GOT3 (cell line): Measurements from ENCODE around the gene SETD7.

Source experiments
- DNase-seq: peaks from one replicate; lab custom pipeline; 2025; ENCODE audit warnings: mixed read lengths; lab: John Stamatoyannopoulos, UW

The SETD7 gene

DNA sequence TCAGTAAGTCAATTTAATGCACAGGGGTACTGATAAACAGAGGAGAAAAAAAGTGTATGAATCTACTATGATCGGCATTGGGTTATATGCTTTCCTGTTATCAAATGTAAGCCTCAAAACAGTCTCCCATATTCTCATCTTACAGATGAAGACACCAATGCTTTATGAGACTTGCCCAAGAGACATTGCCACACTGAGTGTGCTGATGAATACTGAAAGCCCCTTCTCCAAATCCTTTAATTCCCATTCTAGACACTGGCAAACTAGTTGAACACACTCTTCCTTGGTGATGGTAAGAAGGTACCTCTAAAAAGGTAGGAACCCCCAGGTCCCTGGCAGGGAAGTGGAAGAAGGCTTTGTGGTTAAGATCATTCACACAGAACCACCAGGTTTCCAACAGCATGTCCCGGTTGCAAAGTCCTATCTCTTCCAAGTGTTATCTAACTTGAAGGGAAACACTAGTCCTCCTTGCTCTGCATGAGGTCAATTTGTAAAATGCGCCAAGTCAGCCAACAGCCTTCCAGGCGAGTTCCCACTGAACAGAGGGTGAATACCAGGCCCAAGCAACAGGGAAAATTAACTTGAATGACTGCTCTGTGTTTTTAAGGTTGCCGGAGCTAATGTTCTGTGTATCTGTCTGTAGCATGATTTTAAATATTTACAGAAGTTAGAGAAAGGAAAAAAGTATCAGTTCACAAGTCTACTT lies 5.1 kb downstream of the SETD7 start:
- no peak for DNase-seq

DNA sequence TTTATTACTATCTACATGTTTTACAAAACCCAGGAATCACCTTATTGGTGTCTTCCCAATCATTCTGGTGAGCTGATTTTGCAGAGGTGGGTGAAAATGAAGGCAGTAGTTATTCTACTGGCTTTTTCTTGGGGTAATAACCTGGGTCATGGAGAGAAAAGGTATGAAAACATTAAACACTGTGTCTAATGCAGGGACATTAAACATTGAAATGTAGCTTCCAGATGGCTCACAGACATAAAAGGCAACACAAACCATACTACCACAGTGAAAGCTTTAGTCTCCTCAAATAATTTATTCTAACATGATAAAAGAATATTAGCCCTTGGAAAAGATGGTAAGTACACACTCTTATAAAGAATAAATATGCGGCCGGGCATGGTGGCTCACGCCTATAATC lies 8.0 kb downstream of the SETD7 start:
- DNase-seq = no peak

DNA sequence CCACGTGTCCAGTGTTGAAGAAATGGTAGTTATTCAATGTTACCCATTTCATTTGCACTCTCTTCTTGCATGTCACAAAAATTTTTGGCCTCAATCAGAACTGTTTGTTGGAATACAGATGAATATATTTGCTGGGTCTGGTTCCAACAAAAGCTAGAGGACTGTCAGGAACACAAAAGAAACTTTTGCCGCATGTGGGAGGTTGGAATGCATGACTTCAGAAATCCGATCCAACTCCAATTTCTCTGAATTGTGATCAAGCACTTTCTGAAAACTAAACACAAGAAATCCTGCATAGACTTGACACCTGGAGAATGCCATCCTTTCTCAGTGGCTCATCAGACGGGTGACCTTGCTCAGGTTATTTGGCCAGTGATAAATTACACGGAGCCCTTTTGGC lies 15.4 kb downstream of the SETD7 start:
- DNase-seq = no peak

DNA sequence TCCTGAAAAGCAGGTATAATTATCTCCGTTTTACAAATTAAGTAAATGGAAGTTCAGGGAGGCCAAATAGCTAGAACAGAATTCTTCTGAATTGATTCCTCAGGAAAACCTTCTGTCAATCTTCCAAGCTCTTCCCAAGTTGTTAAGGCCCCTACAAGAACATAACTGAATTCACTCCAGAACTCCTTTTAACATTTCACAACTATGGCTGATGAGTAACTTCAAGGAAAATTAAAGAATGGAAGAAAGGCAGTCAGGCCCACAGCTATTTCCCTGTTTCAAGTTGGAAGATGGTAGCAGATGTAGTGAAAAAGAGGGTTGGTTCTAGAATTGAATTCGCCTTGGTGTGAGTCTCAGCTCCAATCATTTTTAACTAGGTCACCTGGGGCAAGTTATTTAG lies 15.9 kb downstream of the SETD7 start:
- DNase-seq = no peak

DNA sequence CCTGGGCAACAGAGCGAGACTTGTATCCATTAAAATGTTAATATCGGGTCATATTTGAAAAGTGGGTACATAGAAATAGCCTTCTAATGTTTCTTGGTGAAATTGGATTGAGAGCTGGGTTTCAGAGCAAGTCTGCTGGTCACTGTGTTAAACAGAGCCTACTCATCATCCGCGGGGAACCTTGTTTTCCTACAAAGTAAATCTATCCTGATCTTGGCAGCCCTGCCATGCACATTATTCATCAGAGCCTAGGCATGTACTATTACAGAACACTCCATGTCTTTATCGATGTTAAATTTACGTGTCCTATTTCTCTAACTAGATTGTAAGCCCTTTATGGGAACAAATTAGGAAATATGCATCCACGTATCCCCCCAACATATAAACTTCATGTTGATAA lies 18.7 kb downstream of the SETD7 start:
- no peak for DNase-seq

DNA sequence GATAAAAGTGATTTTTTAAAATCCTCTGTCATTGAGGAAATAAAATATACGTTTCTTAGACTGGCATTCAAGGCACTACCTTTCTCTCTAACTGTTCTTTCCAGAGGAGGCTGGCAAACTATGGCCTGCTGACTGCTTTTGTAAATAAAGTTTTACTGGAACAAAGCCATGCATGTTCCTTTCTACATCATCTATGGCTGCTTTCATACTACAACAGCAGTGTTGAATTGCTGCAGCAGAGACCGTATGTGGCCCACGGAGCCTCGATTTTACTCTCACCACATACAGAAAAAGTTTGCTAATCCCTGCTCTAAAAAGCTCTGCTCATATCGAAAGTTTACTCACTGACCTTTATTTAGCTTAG lies 20.2 kb downstream of the SETD7 start:
- DNase-seq = no peak

DNA sequence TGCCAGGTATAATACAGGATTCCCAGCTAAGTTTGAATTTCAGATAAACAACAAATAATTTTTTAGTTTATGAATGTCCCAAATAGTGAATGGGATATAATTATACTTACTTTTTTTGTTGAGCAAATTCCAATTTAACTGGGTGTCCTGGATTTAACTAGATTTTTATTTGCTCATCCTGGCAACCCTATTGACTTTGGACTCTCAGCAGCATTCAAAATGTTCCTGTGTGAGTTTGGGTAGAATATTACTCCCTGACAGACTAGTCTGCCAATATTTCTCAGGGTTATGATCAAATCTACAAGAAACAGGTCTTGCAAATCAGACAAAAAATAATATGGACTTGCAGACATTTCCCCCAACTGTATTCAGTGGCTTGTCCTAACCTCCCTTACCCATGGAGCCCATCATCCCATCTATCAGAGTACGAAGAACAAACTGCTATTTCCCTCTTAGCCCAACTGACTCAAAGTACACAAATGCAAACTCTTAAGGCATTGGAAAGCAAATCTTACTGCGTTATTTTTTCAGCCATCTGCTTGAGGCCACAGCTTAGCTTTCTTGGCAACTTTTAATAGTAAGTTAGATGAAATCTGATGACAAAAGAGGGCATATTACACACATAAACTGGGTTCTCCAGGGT lies 20.7 kb downstream of the SETD7 start:
- DNase-seq = no peak

DNA sequence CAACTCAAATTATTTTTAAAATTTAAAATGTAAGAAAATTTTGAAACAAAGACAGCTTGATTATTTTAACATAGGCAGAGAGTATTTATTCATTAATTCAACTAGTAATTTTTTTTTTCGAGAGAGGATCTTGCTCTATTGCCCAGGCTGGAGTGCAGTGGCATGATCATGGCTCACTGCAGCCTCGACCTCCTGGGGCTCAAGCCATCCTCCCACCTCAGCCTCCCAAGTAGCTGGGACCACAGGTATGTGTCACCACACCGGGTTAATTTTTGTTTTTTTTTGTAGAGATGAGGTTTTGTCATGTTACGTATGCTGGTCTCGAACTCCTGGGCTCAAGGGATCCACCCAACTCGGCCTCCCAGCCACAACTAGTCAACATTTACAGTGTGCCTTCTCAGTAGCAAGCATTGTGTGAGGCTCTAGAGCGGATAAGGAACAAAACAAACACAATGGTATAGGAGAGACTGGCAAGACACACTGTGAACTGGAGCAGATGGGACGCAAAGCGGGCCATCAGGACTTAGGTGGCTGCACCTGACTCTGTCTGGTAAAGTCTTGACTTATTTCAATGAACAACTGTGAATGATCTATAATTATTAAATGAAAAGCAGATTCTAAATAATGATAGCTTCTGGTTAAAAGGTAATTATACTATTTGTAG lies 21.6 kb downstream of the SETD7 start:
- DNase-seq = no peak

DNA sequence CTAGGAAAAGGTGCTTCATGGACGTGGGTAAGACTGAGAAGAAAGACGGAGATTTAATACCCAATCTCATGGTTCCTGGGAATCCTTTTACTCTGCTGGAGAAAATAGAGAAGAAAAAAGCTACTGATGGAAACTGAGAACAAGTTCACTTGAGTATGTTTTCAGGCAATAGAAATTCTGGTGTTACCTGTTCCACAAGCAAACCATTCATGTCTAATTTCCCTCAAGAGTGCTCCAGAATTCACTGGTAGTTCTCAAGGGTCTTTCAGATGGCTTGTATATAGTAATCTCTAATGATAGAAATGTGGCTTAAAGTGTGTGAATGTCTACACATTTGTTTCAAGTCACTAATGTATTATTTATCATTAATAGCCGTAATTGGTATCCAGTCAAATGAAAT lies 22.5 kb downstream of the SETD7 start:
- no peak for DNase-seq

DNA sequence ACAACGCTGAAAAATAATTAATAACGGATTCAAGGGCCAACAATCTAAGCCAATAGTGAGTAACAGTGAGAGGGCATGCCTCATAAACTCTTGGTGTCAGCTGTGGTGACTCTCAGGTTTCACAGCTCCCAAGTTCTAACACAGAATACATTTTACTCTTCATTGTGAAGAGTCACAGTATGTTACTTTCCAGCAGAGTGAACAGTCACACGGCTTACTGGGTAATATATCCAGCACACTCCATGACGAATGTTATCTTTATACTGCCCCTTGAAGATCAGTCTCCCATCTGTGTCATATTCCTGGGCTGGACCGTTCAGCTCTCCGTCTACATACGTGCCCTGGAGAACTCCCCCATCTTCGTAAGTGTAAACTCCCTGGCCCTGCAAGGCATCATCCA lies 23.1 kb downstream of the SETD7 start:
- no peak for DNase-seq

DNA sequence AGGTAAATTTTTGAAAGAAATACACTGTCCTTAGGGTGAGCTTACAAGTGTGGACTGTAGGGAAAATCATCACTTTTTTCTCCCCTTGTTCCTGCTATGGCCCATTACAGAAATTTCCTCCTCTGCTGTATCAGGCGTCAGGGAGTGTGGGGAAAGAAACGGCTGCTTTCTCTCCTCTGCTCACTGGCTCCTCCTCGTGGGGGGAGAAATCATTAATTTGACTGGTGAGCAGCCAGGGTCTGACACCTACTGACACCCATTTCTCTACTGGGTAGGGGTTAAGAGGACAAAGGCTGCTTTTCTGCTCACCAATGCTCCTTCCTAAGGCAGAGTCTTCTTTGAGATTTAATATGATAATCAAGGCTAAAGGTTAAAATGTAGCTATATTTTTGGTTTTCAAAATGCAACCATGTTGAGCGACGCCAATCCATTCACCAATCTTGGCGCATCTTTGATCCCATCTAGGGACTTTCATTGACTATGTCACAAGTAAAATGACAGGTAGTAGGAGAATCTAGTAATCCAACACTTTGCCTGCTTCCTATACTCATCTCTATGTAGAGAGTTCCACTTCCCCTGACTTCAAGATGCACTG lies 25.1 kb downstream of the SETD7 start:
- no peak for DNase-seq

DNA sequence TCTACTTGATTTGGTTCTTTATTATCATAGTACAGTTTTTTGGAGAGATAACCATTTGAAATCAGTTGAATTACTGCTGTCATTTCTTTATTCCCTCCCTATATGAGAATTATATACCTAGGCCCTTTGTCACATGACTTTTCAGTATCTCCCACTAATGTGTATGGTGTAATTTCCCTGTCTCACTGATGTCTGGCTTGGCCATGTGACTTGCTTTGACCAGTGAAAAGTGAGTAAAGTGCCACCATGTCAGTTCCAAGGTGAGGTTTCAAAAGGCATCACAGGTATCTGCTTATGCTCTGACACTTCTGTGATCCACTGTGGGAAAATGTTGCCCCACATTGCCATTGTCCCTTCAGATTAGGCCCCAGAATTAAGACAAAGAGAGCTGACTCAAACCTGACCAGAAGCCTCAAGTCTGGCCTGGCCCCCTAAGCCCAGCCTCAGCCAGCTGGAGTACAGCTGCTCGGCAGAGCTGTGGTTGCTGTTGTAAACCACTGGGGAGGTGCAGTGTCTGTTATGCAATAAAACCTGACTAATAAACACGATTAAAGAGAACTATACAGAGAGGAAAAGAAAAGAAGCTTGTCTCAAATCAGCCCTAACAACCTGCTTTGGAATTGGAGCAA lies 27.5 kb downstream of the SETD7 start:
- DNase-seq = peak; percentile 0

DNA sequence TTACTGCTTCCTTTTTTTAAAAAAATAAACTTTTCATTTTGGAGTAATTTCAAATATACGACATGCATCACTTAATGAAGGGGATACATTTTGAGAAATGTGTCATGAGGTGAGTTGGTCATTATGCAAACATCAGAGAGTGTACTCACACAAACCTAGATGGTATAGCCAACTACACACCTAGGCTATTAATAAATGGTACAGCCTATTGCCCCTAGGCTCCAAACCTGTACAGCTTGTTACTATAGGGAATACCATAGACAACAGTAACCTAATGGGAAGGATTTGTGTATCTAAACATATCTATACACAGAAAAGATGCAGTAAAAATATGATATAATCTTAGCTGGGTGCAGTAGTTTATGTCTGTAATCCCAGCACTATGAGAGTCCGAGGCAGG lies 29.1 kb downstream of the SETD7 start:
- DNase-seq = no peak

DNA sequence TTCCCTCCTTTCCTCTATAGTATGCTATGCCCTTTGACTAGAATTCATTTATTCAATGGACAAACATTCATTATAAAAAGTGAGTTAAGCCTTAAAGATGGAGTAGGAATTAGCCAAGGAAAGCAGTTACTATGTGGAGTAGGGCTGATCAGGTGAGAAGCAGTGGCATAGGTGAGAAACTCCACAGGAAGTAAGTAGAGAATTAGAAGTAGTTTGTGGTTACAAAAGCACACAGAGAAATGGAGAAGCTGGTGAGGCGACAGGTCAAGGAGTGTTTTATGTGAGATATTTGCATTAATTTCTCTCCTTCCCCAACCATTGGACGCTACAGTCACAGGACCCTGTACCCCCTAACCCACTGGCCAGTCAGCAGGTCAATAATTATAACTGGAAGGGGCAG lies 30.6 kb downstream of the SETD7 start:
- no peak for DNase-seq

DNA sequence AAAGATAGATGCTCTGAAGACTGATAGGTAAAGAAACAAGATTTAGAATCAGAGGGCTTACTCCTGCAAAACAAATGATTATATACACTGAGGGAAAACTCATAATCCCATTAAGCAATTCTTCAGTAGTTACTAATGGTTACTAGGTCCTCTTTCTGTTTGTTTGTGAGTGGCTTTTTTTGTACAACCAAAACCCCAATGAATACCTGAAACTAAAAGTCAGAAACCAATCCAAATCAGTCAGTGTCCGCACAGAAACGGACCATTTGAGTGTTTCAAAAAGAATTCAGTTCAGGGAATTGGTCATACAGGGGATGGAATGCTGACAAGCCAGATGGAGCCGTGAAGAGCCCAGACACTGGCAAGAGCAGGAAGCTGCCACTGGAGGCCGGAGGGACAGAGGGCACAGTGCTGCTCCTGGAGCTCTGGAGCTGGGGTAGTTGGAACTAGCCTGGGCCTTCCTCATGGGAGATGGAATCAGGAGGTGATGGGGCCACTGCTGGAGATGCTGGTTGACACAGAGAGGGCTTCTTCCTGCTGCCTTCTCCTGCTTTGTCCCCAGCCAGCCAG lies 31.9 kb downstream of the SETD7 start:
- no peak for DNase-seq

DNA sequence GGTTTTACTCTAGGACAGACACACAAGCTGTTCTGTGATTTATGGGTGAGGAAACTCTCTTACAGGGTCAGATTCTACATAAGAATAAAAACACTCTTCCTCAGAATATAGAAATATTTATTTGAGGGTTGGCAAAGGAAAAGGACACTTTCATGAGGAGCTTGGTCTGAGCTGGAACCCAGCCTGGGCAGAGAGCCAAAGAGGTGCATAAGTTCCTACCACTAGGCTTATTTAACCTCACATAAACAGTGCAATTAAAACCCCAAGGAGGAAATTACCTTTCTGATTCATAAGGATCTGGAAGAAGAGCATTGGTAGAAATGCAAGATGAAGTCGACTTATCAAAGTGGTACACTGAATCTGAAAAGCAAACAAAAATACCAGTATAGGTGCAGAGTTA lies 32.9 kb downstream of the SETD7 start:
- DNase-seq = no peak

DNA sequence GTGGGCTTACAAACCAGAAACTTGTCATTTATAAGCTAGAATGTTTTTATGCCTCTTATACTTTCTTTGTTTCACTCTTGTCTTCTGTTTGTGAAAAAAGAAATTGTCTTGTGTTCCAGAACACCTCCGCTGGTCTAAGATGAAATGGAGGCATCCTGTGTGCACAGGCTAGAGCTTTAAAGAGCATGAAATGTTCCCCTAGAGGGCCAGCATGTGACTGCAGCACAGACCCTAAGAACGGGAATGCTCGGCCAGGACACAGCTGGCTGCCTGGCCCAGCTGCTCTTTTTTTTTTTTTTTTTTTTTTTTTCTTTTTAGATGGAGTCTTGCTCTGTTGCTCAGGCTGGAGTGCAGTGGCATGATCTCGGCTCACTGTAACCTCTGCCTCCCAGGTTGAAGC lies 33.6 kb downstream of the SETD7 start:
- DNase-seq = no peak

DNA sequence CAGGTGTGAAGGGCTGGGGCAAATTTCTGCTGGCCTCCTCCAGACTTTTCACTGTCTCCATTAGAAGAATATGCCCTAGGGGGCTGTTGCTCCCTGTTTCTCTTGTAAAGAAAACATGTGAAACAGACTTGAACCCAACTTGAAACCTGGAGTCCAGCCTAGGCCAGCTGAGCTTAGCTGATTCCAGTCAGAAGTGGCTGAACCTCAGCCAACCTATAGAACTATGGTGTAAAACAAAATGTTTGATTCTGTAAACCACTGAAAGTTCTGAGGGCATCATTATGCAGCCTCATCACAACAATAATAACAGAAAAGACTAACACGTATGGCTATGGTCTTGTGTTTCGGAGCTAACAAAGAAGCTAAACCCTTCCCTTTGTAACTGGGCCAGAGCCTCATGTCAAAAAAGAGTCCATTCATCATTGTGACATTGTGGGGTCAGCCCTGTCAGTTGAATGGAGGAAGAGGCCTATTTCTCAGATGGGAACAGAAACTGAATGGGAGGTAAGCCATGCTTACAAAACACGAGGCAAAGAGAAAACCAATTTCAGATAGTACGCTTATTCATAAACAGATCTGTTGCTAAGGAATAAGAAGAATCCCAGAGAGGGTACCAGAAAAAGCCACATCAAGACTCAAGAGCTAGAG lies 34.1 kb downstream of the SETD7 start:
- DNase-seq = no peak

DNA sequence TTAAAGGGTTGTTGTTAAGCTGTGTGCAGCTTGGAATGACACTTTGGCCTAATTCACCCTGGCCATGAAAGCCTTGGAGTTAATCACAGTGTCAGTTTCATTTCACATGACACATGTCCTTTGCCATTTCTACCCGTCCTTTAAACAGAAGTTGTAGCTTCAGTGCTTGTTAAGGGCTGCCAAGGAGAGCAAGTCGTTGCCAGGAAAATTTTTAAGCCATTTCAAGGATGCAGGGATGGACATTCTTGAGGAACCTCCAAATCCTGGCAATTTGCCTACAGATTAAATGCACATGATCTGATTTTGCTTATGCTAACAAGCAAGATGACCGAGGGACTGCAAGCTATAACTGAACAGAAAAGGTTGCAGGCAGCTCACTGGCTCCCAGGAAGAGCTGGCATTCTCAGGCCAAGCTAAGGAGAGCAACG lies 40.5 kb downstream of the SETD7 start:
- DNase-seq = no peak

DNA sequence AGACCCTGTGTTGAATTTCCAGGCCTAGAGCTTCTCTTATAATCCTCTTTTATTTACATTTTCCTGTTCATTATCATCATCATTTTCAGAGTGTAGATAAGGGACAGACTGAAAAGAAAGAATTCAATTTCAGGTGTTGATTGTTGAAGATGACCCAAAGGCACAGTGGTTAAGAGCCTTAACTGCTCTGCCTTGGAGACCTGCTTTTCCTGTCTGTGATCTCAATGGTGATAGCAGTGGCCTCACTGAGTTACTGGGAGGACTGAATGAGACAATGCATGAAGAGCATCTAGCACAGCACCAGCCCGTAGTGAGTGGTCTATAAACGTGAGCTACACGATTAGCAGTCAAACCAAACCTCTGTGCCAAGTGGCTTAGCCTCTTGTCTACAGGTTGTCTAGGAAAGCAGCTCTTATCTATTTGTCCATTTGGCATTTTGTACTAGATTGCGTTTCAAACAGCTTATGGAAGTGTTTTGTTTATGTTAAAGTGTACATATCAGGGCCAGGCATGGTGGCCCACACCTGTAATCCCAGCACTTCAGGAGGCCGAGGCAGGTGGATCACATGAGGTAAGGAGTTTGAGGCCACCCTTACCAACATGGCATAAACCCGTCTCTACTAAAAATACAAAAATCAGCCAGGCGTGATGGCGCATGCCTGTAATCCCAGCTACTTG lies 41.5 kb downstream of the SETD7 start:
- no peak for DNase-seq

DNA sequence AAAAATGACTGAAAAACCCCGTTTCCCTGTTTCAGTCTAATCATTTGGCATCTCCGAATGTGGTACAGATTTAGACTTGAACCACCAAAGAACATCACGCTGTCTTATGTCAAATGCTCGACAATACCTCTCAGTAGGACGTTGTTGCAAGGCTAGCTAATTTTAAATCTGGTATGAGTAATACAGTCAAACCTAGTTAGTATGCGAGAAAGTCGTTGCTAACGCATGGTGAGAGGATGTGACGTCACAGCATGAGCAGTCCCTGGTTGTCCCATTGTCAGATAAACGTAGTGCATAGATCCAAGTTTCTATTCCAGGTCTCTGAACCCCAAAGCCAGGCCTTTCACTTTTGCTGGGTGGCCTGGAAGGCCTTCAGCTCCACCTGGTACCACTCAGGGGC lies 44.7 kb downstream of the SETD7 start:
- DNase-seq = no peak
